Measurements from ENCODE around the gene TOP3B.

The TOP3B gene

DNA sequence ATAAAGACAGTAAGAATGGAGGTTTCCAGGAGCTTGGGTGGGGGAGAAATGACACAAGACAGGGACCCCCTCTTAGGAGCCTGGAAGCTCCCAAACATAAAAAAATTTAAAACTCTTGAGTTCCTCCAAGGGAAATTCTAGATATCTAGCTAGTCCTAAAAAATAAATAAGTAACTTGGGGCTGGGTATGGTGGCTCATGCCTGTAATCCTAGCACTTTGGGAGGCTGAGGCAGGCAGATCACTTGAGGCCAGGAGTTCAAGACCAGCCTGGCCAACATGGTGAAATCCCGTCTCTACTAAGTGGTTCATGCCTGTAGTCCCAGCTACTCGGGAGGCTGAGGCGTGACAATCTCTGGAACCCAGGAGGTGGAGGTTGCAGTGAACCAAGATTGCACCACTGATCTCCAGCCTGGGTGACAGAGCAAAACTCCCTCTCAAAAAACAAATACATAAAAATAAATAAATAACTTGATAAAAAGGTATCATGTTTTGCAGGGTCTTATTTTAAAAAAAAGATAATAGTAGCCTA, 20.0 kb upstream of the TOP3B start:
- Histone ChIP-seq H3K9me3 (ENCODE audit: control insufficient read depth, low read length) (no peaks in the 10 kb centered on the region), H3K4me3 (ENCODE audit: insufficient read depth in 1 of 2, low read depth in 1 of 2, low read length in 2 of 2) (no peak overlapping the region), H3K4me2 (ENCODE audit: low read length, poor library complexity, severe bottlenecking) (no peak overlapping the region), H3K27ac (ENCODE audit: low read length, poor library complexity, severe bottlenecking) (no peak overlapping the region), H3K4ac (ENCODE audit: low read depth in 1 of 2, low read length in 2 of 2) (no peak overlapping the region), H2BK12ac (ENCODE audit: low read length in 2 of 2) (no peak overlapping the region), H3K23ac (ENCODE audit: low read length in 2 of 2) (no peak overlapping the region), H3K4me1 (ENCODE audit: control insufficient read depth, insufficient read depth, low read depth, low read length) (no peaks in the 10 kb centered on the region), H3K14ac (ENCODE audit: low read length in 2 of 2) (no peak overlapping the region), H3K36me3 (ENCODE audit: control insufficient read depth in 1 of 2, insufficient read depth in 2 of 2, low read depth in 1 of 2, low read length in 2 of 2) (no peaks in the 10 kb centered on the region), H2AK5ac (ENCODE audit: low read length, severe bottlenecking) (no peak overlapping the region), H2BK5ac (ENCODE audit: low read depth, low read length, poor library complexity, severe bottlenecking) (no peak overlapping the region), H4K91ac (ENCODE audit: low read length) (no peak overlapping the region), H2AFZ (ENCODE audit: low read depth, low read length) (no peak overlapping the region), H3K18ac (ENCODE audit: low read depth in 1 of 2, low read length in 2 of 2) (no peak overlapping the region), H3K27me3 (ENCODE audit: control insufficient read depth in 1 of 2, insufficient read depth in 1 of 2, low read length in 2 of 2) (peaks cover 16 to 34% of the 10 kb centered on the region in 2 experiments), H4K8ac (ENCODE audit: low read length) (no peak overlapping the region), H2BK15ac (ENCODE audit: low read depth, poor library complexity, severe bottlenecking) (no peak overlapping the region), H3K79me1 (replicated peaks; ENCODE audit: low read length, poor library complexity, severe bottlenecking) (no peaks in the 10 kb centered on the region), H2BK120ac (ENCODE audit: low read depth, low read length) (no peak overlapping the region), H3K9ac (ENCODE audit: low read length) (no peak overlapping the region)
- 75% methylated on average over 1 of the region's 3 CpGs for WGBS
- DNase-seq, result no peak

DNA sequence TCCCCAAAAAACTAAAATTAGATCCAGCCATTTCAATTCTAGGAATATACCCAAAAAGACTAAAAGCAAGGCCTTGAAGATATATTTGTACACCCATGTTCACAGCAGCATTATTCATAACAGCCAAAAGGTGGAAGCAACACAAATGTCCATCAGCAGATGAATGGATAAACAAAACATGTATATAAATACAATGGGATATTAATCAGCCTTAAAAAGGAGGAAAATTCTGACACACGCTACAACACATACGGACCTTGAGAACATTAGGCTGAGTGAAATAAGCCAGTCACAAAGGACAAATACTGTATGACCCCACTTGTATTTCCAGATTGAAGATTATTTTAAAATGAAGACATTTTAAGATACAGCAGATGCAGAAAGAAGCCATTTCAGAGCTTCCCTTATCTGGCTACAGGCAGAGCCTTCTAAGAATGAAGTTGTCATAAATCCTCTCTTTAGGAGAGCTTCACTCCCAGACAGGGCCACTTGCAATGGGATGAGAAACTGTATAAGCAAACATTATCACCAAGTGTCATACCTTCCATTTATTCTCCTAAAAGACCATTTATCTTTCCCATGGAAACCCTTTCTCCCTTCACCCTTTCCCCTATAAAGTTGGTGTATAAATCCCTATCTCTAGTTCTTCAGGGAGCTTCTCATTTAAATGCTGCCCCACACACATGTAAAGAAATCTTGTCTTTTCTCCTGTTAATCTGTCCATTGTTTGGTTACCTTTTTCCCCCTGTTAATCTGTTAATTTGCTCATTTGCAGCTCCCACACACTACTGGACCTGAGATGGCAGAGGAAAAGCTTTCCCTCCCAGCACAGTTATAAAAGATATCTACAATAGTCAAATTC, 19.3 kb upstream of the TOP3B start:
- Histone ChIP-seq H3K14ac (ENCODE audit: low read length in 2 of 2) (no peak overlapping the region), H3K23ac (ENCODE audit: low read length in 2 of 2) (no peak overlapping the region), H3K9ac (ENCODE audit: low read length) (no peak overlapping the region), H2BK15ac (ENCODE audit: low read depth, poor library complexity, severe bottlenecking) (no peak overlapping the region), H3K36me3 (ENCODE audit: control insufficient read depth in 1 of 2, insufficient read depth in 2 of 2, low read depth in 1 of 2, low read length in 2 of 2) (no peaks in the 10 kb centered on the region), H3K27me3 (ENCODE audit: control insufficient read depth in 1 of 2, insufficient read depth in 1 of 2, low read length in 2 of 2) (peaks cover 16 to 35% of the 10 kb centered on the region in 2 experiments), H3K27ac (ENCODE audit: low read length, poor library complexity, severe bottlenecking) (no peak overlapping the region), H2AFZ (ENCODE audit: low read depth, low read length) (no peak overlapping the region), H3K18ac (ENCODE audit: low read depth in 1 of 2, low read length in 2 of 2) (no peak overlapping the region), H2BK120ac (ENCODE audit: low read depth, low read length) (no peak overlapping the region), H2BK5ac (ENCODE audit: low read depth, low read length, poor library complexity, severe bottlenecking) (no peak overlapping the region), H3K4me3 (ENCODE audit: insufficient read depth in 1 of 2, low read depth in 1 of 2, low read length in 2 of 2) (no peak overlapping the region), H3K79me1 (replicated peaks; ENCODE audit: low read length, poor library complexity, severe bottlenecking) (no peaks in the 10 kb centered on the region), H2BK12ac (ENCODE audit: low read length in 2 of 2) (no peak overlapping the region), H2AK5ac (ENCODE audit: low read length, severe bottlenecking) (no peak overlapping the region), H3K4ac (ENCODE audit: low read depth in 1 of 2, low read length in 2 of 2) (no peak overlapping the region), H4K8ac (ENCODE audit: low read length) (no peak overlapping the region), H3K9me3 (ENCODE audit: control insufficient read depth, low read length) (no peaks in the 10 kb centered on the region), H3K4me2 (ENCODE audit: low read length, poor library complexity, severe bottlenecking) (no peak overlapping the region), H3K4me1 (ENCODE audit: control insufficient read depth, insufficient read depth, low read depth, low read length) (no peaks in the 10 kb centered on the region), H4K91ac (ENCODE audit: low read length) (no peak overlapping the region)
- DNase-seq, result no peak
- WGBS, result 100% methylated on average over 1 of the region's 2 CpGs

DNA sequence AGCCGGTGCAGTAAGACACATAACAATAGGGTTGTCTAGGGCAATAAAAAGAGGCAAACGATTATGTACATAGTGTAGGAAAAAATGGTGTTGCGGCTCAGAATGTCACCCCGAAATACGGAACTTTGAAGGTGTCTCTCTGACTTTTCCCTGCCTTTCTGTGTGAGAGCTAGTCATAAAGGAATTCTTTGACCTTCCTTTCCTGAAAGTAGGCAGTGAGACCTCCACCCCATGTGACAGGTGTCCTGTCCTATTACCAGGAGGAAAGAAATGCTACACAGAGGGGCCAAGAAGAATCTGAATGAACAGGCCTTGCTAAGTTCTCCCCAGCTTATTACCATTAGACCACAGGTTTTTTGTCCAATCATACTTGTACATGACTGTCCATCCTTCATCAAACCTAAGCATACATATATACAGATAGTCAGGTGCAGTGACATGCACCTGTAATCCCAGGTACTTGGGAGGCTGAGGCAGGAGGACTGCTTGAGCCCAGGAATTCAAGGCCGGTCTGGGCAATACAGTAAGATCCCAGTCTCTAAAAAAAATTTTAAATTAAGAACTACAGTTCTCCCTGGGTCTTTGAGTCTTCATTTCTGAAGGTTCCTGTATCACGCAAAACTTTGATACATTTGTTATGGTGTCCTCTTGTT, 16.1 kb upstream of the TOP3B start:
- H3K14ac ChIP-seq (ENCODE audit: low read length in 2 of 2), result no peak overlapping the region
- no peak overlapping the region for H2BK15ac ChIP-seq (ENCODE audit: low read depth, poor library complexity, severe bottlenecking)
- no peaks in the 10 kb centered on the region for H3K79me1 ChIP-seq (replicated peaks; ENCODE audit: low read length, poor library complexity, severe bottlenecking)
- H3K4me2 ChIP-seq (ENCODE audit: low read length, poor library complexity, severe bottlenecking), result no peak overlapping the region
- H3K36me3 ChIP-seq (ENCODE audit: control insufficient read depth in 1 of 2, insufficient read depth in 2 of 2, low read depth in 1 of 2, low read length in 2 of 2), result no peaks in the 10 kb centered on the region
- H3K27me3 ChIP-seq (ENCODE audit: control insufficient read depth in 1 of 2, insufficient read depth in 1 of 2, low read length in 2 of 2), result peaks cover 27 to 44% of the 10 kb centered on the region in 2 experiments
- H2BK12ac ChIP-seq (ENCODE audit: low read length in 2 of 2), result no peak overlapping the region
- H3K4ac ChIP-seq (ENCODE audit: low read depth in 1 of 2, low read length in 2 of 2), result no peak overlapping the region
- H3K9me3 ChIP-seq (ENCODE audit: control insufficient read depth, low read length), result no peaks in the 10 kb centered on the region
- H2AK5ac ChIP-seq (ENCODE audit: low read length, severe bottlenecking), result no peak overlapping the region
- no peak overlapping the region for H4K8ac ChIP-seq (ENCODE audit: low read length)
- H3K4me3 ChIP-seq (ENCODE audit: insufficient read depth in 1 of 2, low read depth in 1 of 2, low read length in 2 of 2), result no peak overlapping the region
- no peak overlapping the region for H3K27ac ChIP-seq (ENCODE audit: low read length, poor library complexity, severe bottlenecking)
- H2BK5ac ChIP-seq (ENCODE audit: low read depth, low read length, poor library complexity, severe bottlenecking), result no peak overlapping the region
- H3K23ac ChIP-seq (ENCODE audit: low read length in 2 of 2), result no peak overlapping the region
- no peak overlapping the region for H4K91ac ChIP-seq (ENCODE audit: low read length)
- H2AFZ ChIP-seq (ENCODE audit: low read depth, low read length), result no peak overlapping the region
- no peak for DNase-seq
- H3K18ac ChIP-seq (ENCODE audit: low read depth in 1 of 2, low read length in 2 of 2), result no peak overlapping the region
- H3K4me1 ChIP-seq (ENCODE audit: control insufficient read depth, insufficient read depth, low read depth, low read length), result no peaks in the 10 kb centered on the region
- H3K9ac ChIP-seq (ENCODE audit: low read length), result no peak overlapping the region
- H2BK120ac ChIP-seq (ENCODE audit: low read depth, low read length), result no peak overlapping the region
- 85% methylated on average over 7 of the region's 7 CpGs for WGBS

DNA sequence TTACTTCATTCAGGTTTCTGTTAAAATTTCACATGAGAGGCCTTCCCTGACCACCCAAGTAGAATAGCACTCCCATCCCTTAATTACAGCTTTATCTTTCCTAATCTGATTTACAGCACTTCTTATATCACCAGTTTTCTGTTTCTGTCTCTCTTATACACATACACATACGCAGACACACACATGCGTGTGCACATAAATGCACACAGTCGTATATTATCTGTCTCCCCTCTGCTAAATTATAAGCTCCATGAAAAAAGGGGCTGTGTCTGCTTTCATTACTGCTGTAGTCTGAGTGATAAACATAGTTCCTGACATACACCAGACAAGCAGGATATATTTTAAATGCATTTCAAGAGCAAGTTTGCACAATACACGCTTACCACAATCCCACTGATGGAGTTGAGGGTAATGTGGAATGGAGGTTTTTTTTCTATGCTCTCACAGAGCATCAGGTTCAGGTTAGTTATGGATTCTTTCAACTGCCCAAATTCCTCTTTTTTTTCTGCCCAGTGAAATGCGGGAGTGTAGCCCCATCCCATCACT, 13.7 kb upstream of the TOP3B start:
- Histone ChIP-seq H2BK120ac (ENCODE audit: low read depth, low read length) (no peak overlapping the region), H2BK15ac (ENCODE audit: low read depth, poor library complexity, severe bottlenecking) (no peak overlapping the region), H2BK12ac (ENCODE audit: low read length in 2 of 2) (no peak overlapping the region), H3K23ac (ENCODE audit: low read length in 2 of 2) (no peak overlapping the region), H4K91ac (ENCODE audit: low read length) (no peak overlapping the region), H3K9me3 (ENCODE audit: control insufficient read depth, low read length) (no peaks in the 10 kb centered on the region), H4K8ac (ENCODE audit: low read length) (no peak overlapping the region), H2AK5ac (ENCODE audit: low read length, severe bottlenecking) (no peak overlapping the region), H3K14ac (ENCODE audit: low read length in 2 of 2) (no peak overlapping the region), H3K36me3 (ENCODE audit: control insufficient read depth in 1 of 2, insufficient read depth in 2 of 2, low read depth in 1 of 2, low read length in 2 of 2) (no peaks in the 10 kb centered on the region), H3K79me1 (replicated peaks; ENCODE audit: low read length, poor library complexity, severe bottlenecking) (no peaks in the 10 kb centered on the region), H2AFZ (ENCODE audit: low read depth, low read length) (no peak overlapping the region), H3K27me3 (ENCODE audit: control insufficient read depth in 1 of 2, insufficient read depth in 1 of 2, low read length in 2 of 2) (peaks cover 32 to 46% of the 10 kb centered on the region in 2 experiments), H3K4me3 (ENCODE audit: insufficient read depth in 1 of 2, low read depth in 1 of 2, low read length in 2 of 2) (no peak overlapping the region), H2BK5ac (ENCODE audit: low read depth, low read length, poor library complexity, severe bottlenecking) (no peak overlapping the region), H3K4me2 (ENCODE audit: low read length, poor library complexity, severe bottlenecking) (no peak overlapping the region), H3K4ac (ENCODE audit: low read depth in 1 of 2, low read length in 2 of 2) (no peak overlapping the region), H3K27ac (ENCODE audit: low read length, poor library complexity, severe bottlenecking) (no peak overlapping the region), H3K9ac (ENCODE audit: low read length) (no peak overlapping the region), H3K18ac (ENCODE audit: low read depth in 1 of 2, low read length in 2 of 2) (no peak overlapping the region), H3K4me1 (ENCODE audit: control insufficient read depth, insufficient read depth, low read depth, low read length) (no peaks in the 10 kb centered on the region)
- DNase-seq, result no peak
- WGBS, result 75% methylated on average over 4 of the region's 5 CpGs

Measured in mesenchymal stem cell (in vitro differentiated cells and primary cell).